ENCODE data around the gene CCBE1. TPM values are rescaled to one million over a fixed set of nuclear protein-coding genes. Genes with fewer than 3 reads are reported as not detected.

The CCBE1 gene
- polyA plus RNA-seq, 1 of the 3 experiments (the other 2 are of a cell fraction): 5.0 TPM

- TF ChIP-seq MAX (IDR thresholded peaks at IDR 0.05; ENCODE audit: low read depth) (no peak), TEAD4 (IDR thresholded peaks at IDR 0.05; ENCODE audit: borderline replicate concordance, insufficient read depth) (no peak), SMC3 (IDR thresholded peaks at IDR 0.05; ENCODE audit: low read depth, low read length) (no peak), TCF12 (IDR thresholded peaks at IDR 0.05) (no peak), MEF2A (IDR thresholded peaks at IDR 0.05; ENCODE audit: borderline replicate concordance, low read depth) (no peak), POLR2AphosphoS5 (IDR thresholded peaks at IDR 0.05; ENCODE audit: low read depth, low read length) (no peak), NRF1 (IDR thresholded peaks at IDR 0.05; ENCODE audit: low read depth, low read length) (no peak), GATA2 (CRISPR knock-in tag; IDR thresholded peaks at IDR 0.05) (no peak)
- WGBS (ENCODE audit: low lambda C conversion rate): 55% methylated on average over 2 of the region's 2 CpGs
- H3K27me3 ChIP-seq (ENCODE audit: insufficient read depth): no peaks in the 10 kb centered on the region
- H3K4me2 ChIP-seq: no peak overlapping the region
- H3K36me3 ChIP-seq (replicated peaks in 1 of 2; ENCODE audit: control insufficient read depth in 1 of 2, insufficient read depth in 2 of 2, low read length in 1 of 2): no peaks in the 10 kb centered on the region
- peaks cover 0 to 16% of the 10 kb centered on the region in 2 experiments; a peak in 2 of 4 replicates for H3K4me1 ChIP-seq (ENCODE audit: control insufficient read depth in 1 of 2, insufficient read depth in 2 of 2, low read depth in 1 of 2, low read length in 1 of 2)
- no peak overlapping the region for H2AFZ ChIP-seq (ENCODE audit: low read depth)
- H3K4me3 ChIP-seq (ENCODE audit: low read depth in 2 of 2, low read length in 1 of 2): no peak overlapping the region
- no peak overlapping the region for H3K9ac ChIP-seq
- H3K27ac ChIP-seq (ENCODE audit: low read depth in 2 of 2, low read length in 1 of 2): no peak overlapping the region
- ChIA-PET POLR2A (no interaction called here), CTCF (no interaction called here)
- no peak for DNase-seq
- no peaks in the 10 kb centered on the region for H3F3A ChIP-seq (replicated peaks; ENCODE audit: insufficient read depth)
- no peaks in the 10 kb centered on the region for H3K9me3 ChIP-seq
- no peaks in the 10 kb centered on the region for H4K20me1 ChIP-seq (ENCODE audit: insufficient read depth)
- H3K79me2 ChIP-seq (ENCODE audit: insufficient read depth): no peaks in the 10 kb centered on the region
- H3K9me2 ChIP-seq: no peaks in the 10 kb centered on the region
Observed at GRCh38 chr18:59426855-59427254, 270.4 kb downstream of the CCBE1 start.

GRCh38 chr18:59423259-59423658, 274.0 kb downstream of the CCBE1 start:
- Histone ChIP-seq H3K4me1 (ENCODE audit: control insufficient read depth in 1 of 2, insufficient read depth in 2 of 2, low read depth in 1 of 2, low read length in 1 of 2) (peaks cover 0 to 11% of the 10 kb centered on the region in 2 experiments; a peak in 2 of 4 replicates), H3K9me2 (no peaks in the 10 kb centered on the region), H3K4me3 (ENCODE audit: low read depth in 2 of 2, low read length in 1 of 2) (no peak overlapping the region), H4K20me1 (ENCODE audit: insufficient read depth) (no peaks in the 10 kb centered on the region), H3K27ac (ENCODE audit: low read depth in 2 of 2, low read length in 1 of 2) (no peak overlapping the region), H3K9ac (no peak overlapping the region), H2AFZ (ENCODE audit: low read depth) (no peak overlapping the region), H3K36me3 (replicated peaks in 1 of 2; ENCODE audit: control insufficient read depth in 1 of 2, insufficient read depth in 2 of 2, low read length in 1 of 2) (no peaks in the 10 kb centered on the region), H3K79me2 (ENCODE audit: insufficient read depth) (no peaks in the 10 kb centered on the region), H3F3A (replicated peaks; ENCODE audit: insufficient read depth) (no peaks in the 10 kb centered on the region), H3K27me3 (ENCODE audit: insufficient read depth) (no peaks in the 10 kb centered on the region), H3K9me3 (no peaks in the 10 kb centered on the region), H3K4me2 (no peak overlapping the region)
- POLR2A ChIA-PET: no interaction called here
- WGBS (ENCODE audit: low lambda C conversion rate): 4% methylated on average over 2 of the region's 2 CpGs
- CTCF ChIA-PET: interaction anchor here (0.5 to 4.0 kb wide), 3 partner anchors 21 to 208 kb away, joined by 3 to 13 read pairs (median 5); no protein-coding TSS in a partner anchor
- DNase-seq: no peak
- no peak for TF ChIP-seq CTCF (IDR thresholded peaks at IDR 0.05)
- TF ChIP-seq MAX (IDR thresholded peaks at IDR 0.05; ENCODE audit: low read depth): no peak
- TF ChIP-seq GABPA (IDR thresholded peaks at IDR 0.05; ENCODE audit: low read depth): no peak

- DNase-seq: no peak
- H3K4me1 ChIP-seq (ENCODE audit: control insufficient read depth in 1 of 2, insufficient read depth in 2 of 2, low read depth in 1 of 2, low read length in 1 of 2): peaks cover 0 to 11% of the 10 kb centered on the region in 2 experiments; a peak in 2 of 4 replicates
- H3K9me2 ChIP-seq: no peaks in the 10 kb centered on the region
- no peak overlapping the region for H3K4me2 ChIP-seq
- POLR2A ChIA-PET: no interaction called here
- H3K27me3 ChIP-seq (ENCODE audit: insufficient read depth): no peaks in the 10 kb centered on the region
- no peaks in the 10 kb centered on the region for H3K9me3 ChIP-seq
- TF ChIP-seq SIN3A (IDR thresholded peaks at IDR 0.05; ENCODE audit: borderline replicate concordance, low read depth, low read length) (no peak), GATA2 (CRISPR knock-in tag; IDR thresholded peaks at IDR 0.05) (no peak)
- WGBS (ENCODE audit: low lambda C conversion rate): 79% methylated on average over 3 of the region's 4 CpGs
- no peak overlapping the region for H3K27ac ChIP-seq (ENCODE audit: low read depth in 2 of 2, low read length in 1 of 2)
- no peaks in the 10 kb centered on the region for H4K20me1 ChIP-seq (ENCODE audit: insufficient read depth)
- no peaks in the 10 kb centered on the region for H3F3A ChIP-seq (replicated peaks; ENCODE audit: insufficient read depth)
- CTCF ChIA-PET: interaction anchor here (1.2 to 4.0 kb wide), 2 partner anchors 18 to 112 kb away, joined by 3 to 13 read pairs; no protein-coding TSS in a partner anchor
- no peaks in the 10 kb centered on the region for H3K79me2 ChIP-seq (ENCODE audit: insufficient read depth)
- no peak overlapping the region for H3K9ac ChIP-seq
- no peak overlapping the region for H3K4me3 ChIP-seq (ENCODE audit: low read depth in 2 of 2, low read length in 1 of 2)
- no peak overlapping the region for H2AFZ ChIP-seq (ENCODE audit: low read depth)
- H3K36me3 ChIP-seq (replicated peaks in 1 of 2; ENCODE audit: control insufficient read depth in 1 of 2, insufficient read depth in 2 of 2, low read length in 1 of 2): no peaks in the 10 kb centered on the region
Observed at GRCh38 chr18:59420244-59420643, 277.0 kb downstream of the CCBE1 start.
